Subcutaneous abdominal adipose tissue (tissue), 5 donors: ENCODE results near the gene TRAPPC3L.

ENCODE experiments used
- H3K27ac ChIP-seq: one replicate; pipeline ENCODE4 v1.7.0; 2013; ENCODE audit warnings: low read depth, mild to moderate bottlenecking, inconsistent platforms, low read length, moderate library complexity
- H3K27me3 ChIP-seq, 5 donors: one replicate each; pipeline ENCODE4 v1.7.0; 2013; ENCODE audit warnings: low read length in 5 of 5, inconsistent platforms in 1 of 5; ENCODE audit not compliant: control insufficient read depth in 5 of 5, insufficient read depth in 4 of 5
- H3K36me3 ChIP-seq, 5 donors: one replicate each; pipeline ENCODE4 v1.7.0; 2013; ENCODE audit warnings: low read length in 5 of 5; ENCODE audit not compliant: control insufficient read depth in 5 of 5, insufficient read depth in 5 of 5
- H3K4me1 ChIP-seq, 5 donors: one replicate each; pipeline ENCODE4 v1.7.0; 2013; ENCODE audit warnings: low read length in 5 of 5, mild to moderate bottlenecking in 3 of 5, moderate library complexity in 1 of 5; ENCODE audit not compliant: control insufficient read depth in 5 of 5, insufficient read depth in 5 of 5
- H3K4me3 ChIP-seq, 5 donors: one replicate each; pipeline ENCODE4 v1.7.0; 2013; ENCODE audit warnings: low read length in 5 of 5, low read depth in 1 of 5
- H3K9ac ChIP-seq, 5 donors: one replicate each; pipeline ENCODE4 v1.7.0; 2013; ENCODE audit warnings: low read length in 5 of 5, mild to moderate bottlenecking in 4 of 5, moderate library complexity in 3 of 5
- H3K9me3 ChIP-seq, 5 donors: one replicate each; pipeline ENCODE4 v1.7.0; 2013; ENCODE audit warnings: low read length in 5 of 5; ENCODE audit not compliant: control insufficient read depth in 5 of 5
- donor health status: healthy.
- donor health status: healthy.
- donor health status: healthy.
- donor health status: healthy.
- donor health status: healthy.

The TRAPPC3L gene

GRCh38 chr6:116561377-116562018 lies 16.0 kb upstream of the TRAPPC3L start:
- Histone ChIP-seq H3K27ac (no peak overlapping the region), H3K4me3 (peak overlapping the region; percentile 29 to 58 (median 33)), H3K4me1 (peaks cover 3 to 13% (median 7%) of the 10 kb centered on the region in 5 donors), H3K36me3 (no peaks in the 10 kb centered on the region), H3K27me3 (no peaks in the 10 kb centered on the region), H3K9me3 (no peaks in the 10 kb centered on the region), H3K9ac (peak overlapping the region in 1 of 5 donors; percentile 32)

DNA sequence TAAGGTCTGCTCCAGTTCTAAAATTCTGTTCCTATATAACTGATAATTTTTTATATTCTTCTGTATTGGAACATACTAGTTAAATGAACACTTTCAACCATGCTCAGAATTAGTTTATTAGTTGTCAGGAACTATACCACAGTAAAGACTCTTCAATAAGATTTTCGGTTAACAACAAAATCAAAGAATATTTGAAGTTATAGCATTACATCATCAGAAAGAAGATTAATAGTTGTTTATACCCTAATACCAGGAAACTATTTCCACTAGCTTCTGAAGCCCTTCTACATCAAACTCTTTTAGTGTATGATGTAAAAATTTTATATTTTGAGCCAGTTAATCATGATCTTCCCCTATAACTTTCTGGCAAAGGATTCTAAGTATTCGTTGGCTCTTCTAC lies 14.6 kb upstream of the TRAPPC3L start:
- peaks cover under 1 to 10% (median 3%) of the 10 kb centered on the region in 5 donors for H3K4me1 ChIP-seq
- no peaks in the 10 kb centered on the region for H3K36me3 ChIP-seq
- H3K9ac ChIP-seq = no peak overlapping the region
- H3K4me3 ChIP-seq = no peak overlapping the region
- no peaks in the 10 kb centered on the region for H3K27me3 ChIP-seq
- no peak overlapping the region for H3K27ac ChIP-seq
- H3K9me3 ChIP-seq = no peaks in the 10 kb centered on the region

DNA sequence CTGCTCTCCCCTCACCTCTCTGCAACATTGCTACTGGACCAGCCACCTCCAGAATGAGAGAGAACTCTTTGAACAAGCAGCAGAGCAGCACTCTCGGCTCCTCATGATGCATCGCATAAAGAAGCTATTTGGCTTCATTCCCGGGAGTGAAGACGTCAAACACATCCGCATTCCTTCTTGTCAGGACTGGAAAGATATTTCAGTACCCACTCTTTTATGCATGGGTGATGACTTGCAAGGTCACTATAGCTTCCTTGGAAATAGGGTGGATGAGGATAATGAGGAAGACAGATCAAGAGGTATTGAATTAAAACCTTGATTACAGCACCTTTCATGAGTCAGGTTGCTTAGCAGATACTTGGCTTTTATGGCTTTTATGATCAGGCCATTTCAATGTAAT lies 12.4 kb upstream of the TRAPPC3L start:
- Histone ChIP-seq H3K4me1 (peaks cover 0 to 4% (median 3%) of the 10 kb centered on the region in 5 donors), H3K27ac (no peak overlapping the region)

DNA sequence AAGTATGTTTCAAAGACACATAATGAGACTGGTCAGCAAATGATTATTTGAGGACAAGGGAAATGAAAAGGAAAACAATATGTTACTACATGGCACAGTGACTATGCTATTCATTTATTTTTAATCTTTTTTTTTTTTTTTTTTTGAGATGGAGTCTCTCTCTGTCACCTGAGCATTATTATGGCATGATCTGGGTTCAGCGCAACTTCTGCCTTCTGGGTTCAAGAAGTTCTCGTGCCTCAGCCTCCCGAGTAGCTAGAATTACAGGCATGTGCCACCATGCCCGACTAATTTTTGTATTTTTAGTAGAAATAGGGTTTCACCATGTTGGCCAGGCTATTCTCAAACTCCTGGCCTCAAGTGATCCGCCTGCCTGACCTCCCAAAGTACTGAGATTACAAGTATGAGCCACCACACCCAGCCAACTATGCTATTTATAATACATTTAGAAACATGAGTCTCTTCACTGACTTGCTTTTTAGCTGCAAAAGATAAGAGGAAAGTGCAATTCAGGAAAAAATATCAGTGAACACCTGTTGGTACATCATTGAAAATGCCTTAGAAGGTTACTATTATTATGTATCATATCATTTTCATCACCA lies 11.4 kb upstream of the TRAPPC3L start:
- H3K27me3 ChIP-seq = peaks cover 0 to 5% (median 4%) of the 10 kb centered on the region in 5 donors
- no peak overlapping the region for H3K4me3 ChIP-seq
- no peak overlapping the region for H3K9ac ChIP-seq
- peaks cover 0 to 4% (median 3%) of the 10 kb centered on the region in 5 donors for H3K4me1 ChIP-seq
- no peaks in the 10 kb centered on the region for H3K9me3 ChIP-seq
- no peak overlapping the region for H3K27ac ChIP-seq
- H3K36me3 ChIP-seq = no peaks in the 10 kb centered on the region

More for the DNA sequence above, 12.4 kb upstream of the TRAPPC3L start:
- no peaks in the 10 kb centered on the region for H3K9me3 ChIP-seq
- H3K27me3 ChIP-seq = peaks cover 0 to 5% (median 4%) of the 10 kb centered on the region in 5 donors
- H3K36me3 ChIP-seq = no peaks in the 10 kb centered on the region
- no peak overlapping the region for H3K4me3 ChIP-seq
- no peak overlapping the region for H3K9ac ChIP-seq

DNA sequence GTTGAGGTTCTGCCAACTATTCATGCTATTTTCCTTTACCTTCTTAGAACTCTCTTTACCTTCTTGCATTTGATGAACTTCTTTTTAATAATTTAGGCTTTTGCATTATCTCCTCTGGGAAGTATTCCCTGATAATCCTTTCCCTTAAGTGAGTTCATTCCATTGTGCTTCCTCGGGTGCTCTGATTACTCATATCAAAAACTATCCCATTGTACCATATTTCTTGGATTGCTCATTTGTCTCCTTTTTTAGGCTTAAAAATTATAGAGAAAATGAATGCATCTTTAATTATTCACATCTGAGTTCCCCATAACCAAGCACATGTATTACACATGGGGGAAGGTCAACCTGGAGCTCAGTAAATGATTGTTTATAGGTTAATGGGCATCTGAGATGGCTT lies 10.6 kb upstream of the TRAPPC3L start:
- Histone ChIP-seq H3K9ac (no peak overlapping the region), H3K36me3 (no peaks in the 10 kb centered on the region), H3K27ac (no peak overlapping the region), H3K4me1 (peaks cover 0 to 2% (median 0%) of the 10 kb centered on the region in 5 donors), H3K27me3 (peaks cover 0 to 5% (median 4%) of the 10 kb centered on the region in 5 donors), H3K9me3 (no peaks in the 10 kb centered on the region), H3K4me3 (no peak overlapping the region)

DNA sequence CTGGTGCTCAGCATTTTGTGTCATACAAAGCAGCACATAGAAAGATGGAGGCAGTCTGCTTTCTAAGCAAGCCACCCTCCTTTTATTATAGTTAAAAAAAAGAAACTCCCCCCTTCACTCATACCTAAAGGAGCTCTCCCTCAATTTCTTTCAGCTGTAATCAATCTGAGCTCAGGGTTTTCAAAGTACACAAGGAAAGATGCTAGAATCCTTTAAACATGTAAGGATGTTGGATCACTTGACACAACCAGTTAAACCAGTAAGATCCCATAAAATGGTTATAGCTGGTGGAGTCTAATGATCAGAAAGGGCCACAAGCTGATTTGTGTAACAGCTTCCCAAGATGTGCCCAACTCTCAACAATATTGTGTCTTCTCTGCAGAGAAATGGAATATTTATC lies 8.0 kb upstream of the TRAPPC3L start, which contains the start of gene CALHM4:
Gene CALHM4 (plus strand): TSS at position 301 of the 400 bp plus-strand sequence. CDS start 43 bp downstream, at position 344.
- no peak within 1 kb of the TSS for H3K27ac ChIP-seq
- no peaks in the 10 kb centered on the region for H3K9me3 ChIP-seq
- H3K9ac ChIP-seq = no peak within 1 kb of the TSS
- H3K4me1 ChIP-seq = no peaks in the 10 kb centered on the region
- H3K36me3 ChIP-seq = no peaks in the 10 kb centered on the region
- H3K27me3 ChIP-seq = peaks cover 0 to 5% (median 4%) of the 10 kb centered on the region in 5 donors
- no peak within 1 kb of the TSS for H3K4me3 ChIP-seq

GRCh38 chr6:116550796-116551195 lies 5.3 kb upstream of the TRAPPC3L start:
- H3K4me3 ChIP-seq = no peak overlapping the region
- no peaks in the 10 kb centered on the region for H3K36me3 ChIP-seq
- H3K27ac ChIP-seq = no peak overlapping the region
- H3K4me1 ChIP-seq = no peaks in the 10 kb centered on the region
- peaks cover 0 to 5% (median 4%) of the 10 kb centered on the region in 5 donors for H3K27me3 ChIP-seq
- H3K9me3 ChIP-seq = no peaks in the 10 kb centered on the region
- H3K9ac ChIP-seq = no peak overlapping the region

- Histone ChIP-seq H3K4me3 (no peak overlapping the region), H3K27me3 (no peaks in the 10 kb centered on the region), H3K36me3 (no peaks in the 10 kb centered on the region), H3K9ac (peak overlapping the region in 1 of 5 donors; percentile 11), H3K9me3 (no peaks in the 10 kb centered on the region), H3K27ac (no peak overlapping the region), H3K4me1 (no peaks in the 10 kb centered on the region)
Measured at GRCh38 chr6:116547358-116547757, 1.9 kb upstream of the TRAPPC3L start.

DNA sequence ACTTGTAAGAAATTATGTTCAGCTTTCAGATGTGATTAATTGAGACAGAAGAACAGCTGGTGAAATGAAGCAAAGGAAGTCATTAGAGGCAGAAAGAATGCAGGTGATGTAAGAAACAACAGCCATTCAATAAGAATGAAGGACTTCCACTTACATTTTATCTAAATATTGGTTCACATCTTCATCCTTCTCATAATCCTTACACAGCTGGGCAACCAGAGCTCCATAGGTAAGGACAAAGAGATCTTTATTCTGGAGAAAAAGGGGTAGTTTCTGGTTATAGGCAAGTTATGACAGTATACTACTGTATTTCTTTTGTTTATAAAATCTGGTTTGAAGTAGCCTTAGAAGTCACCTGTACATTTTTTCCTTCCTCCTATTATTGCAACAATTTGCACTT lies 2.3 kb downstream of the TRAPPC3L start:
- Histone ChIP-seq H3K4me1 (no peaks in the 10 kb centered on the region), H3K4me3 (no peak overlapping the region), H3K36me3 (no peaks in the 10 kb centered on the region), H3K27me3 (peaks cover 0 to 4% (median 0%) of the 10 kb centered on the region in 5 donors), H3K27ac (no peak overlapping the region), H3K9me3 (no peaks in the 10 kb centered on the region), H3K9ac (no peak overlapping the region)

- Histone ChIP-seq H3K4me3 (no peak overlapping the region), H3K27me3 (peaks cover 0 to 4% (median 0%) of the 10 kb centered on the region in 5 donors), H3K9me3 (no peaks in the 10 kb centered on the region), H3K36me3 (no peaks in the 10 kb centered on the region), H3K27ac (no peak overlapping the region), H3K9ac (no peak overlapping the region), H3K4me1 (no peaks in the 10 kb centered on the region)
Measured at GRCh38 chr6:116542426-116542825, 3.1 kb downstream of the TRAPPC3L start.
